ENCODE results near the gene RUFY2. TPM values are rescaled to one million over a fixed set of nuclear protein-coding genes. Genes with fewer than 3 reads are reported as not detected.

The RUFY2 gene
- total RNA-seq, 1 experiment from 2014 or later: 30.5 TPM

GRCh38 chr10:68397005-68397404 lies 10.1 kb downstream of the RUFY2 start:
- Histone ChIP-seq H3F3A (ENCODE audit: insufficient read depth, low read depth) (no peaks in the 10 kb centered on the region), H3K27me3 (ENCODE audit: insufficient read depth, low read depth) (no peaks in the 10 kb centered on the region), H2AFZ (no peak overlapping the region), H3K4me1 (replicated peaks; ENCODE audit: insufficient read depth) (no peaks in the 10 kb centered on the region), H3K4me3 (no peak overlapping the region), H3K9me3 (ENCODE audit: insufficient read depth, low read depth) (no peaks in the 10 kb centered on the region), H4K20me1 (ENCODE audit: insufficient read depth) (no peaks in the 10 kb centered on the region), H3K4me2 (no peak overlapping the region), H3K9me2 (ENCODE audit: insufficient read depth) (no peaks in the 10 kb centered on the region), H3K79me2 (ENCODE audit: low read depth) (peaks cover 5% of the 10 kb centered on the region; the same call in 1 of the 2 replicates), H3K36me3 (ENCODE audit: low read depth) (peaks cover 25% of the 10 kb centered on the region), H3K27ac (no peak overlapping the region)
- TF ChIP-seq EZH2 (IDR thresholded peaks at IDR 0.05; ENCODE audit: low read depth): no peak
- TF ChIP-seq, protein P1, sequence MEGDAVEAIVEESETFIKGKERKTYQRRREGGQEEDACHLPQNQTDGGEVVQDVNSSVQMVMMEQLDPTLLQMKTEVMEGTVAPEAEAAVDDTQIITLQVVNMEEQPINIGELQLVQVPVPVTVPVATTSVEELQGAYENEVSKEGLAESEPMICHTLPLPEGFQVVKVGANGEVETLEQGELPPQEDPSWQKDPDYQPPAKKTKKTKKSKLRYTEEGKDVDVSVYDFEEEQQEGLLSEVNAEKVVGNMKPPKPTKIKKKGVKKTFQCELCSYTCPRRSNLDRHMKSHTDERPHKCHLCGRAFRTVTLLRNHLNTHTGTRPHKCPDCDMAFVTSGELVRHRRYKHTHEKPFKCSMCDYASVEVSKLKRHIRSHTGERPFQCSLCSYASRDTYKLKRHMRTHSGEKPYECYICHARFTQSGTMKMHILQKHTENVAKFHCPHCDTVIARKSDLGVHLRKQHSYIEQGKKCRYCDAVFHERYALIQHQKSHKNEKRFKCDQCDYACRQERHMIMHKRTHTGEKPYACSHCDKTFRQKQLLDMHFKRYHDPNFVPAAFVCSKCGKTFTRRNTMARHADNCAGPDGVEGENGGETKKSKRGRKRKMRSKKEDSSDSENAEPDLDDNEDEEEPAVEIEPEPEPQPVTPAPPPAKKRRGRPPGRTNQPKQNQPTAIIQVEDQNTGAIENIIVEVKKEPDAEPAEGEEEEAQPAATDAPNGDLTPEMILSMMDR (conservative IDR thresholded peaks at IDR 0.05): no peak
- CTCF ChIA-PET: no interaction called here
- intact Hi-C loops (cut with micrococcal nuclease; ENCODE audit: unreplicated experiment): no loop called here
- no peak for DNase-seq
- no TSS peak for BruUV-seq (replicated peaks)
- POLR2A ChIA-PET (ENCODE audit: unreplicated experiment): no interaction called here

DNA sequence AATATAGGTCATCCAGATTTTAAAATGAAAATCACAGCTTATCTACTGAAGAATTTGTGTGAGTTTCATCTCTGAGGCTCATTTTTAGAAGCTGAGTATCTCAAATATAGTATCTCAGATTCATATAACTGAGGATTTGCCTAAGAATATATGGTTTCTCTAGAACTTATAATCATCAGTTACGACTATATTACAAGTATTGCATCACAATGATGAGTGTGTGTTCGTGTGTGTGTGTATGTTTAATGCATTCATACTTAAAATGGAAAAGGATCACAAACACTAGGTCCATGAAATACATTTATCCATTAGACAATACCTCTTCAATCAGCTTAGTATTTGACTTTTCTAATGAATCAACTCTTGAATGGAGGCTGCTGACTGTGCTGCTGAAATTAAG lies 21.3 kb downstream of the RUFY2 start:
- Histone ChIP-seq H3K27me3 (ENCODE audit: insufficient read depth, low read depth) (no peaks in the 10 kb centered on the region), H3K9me3 (ENCODE audit: insufficient read depth, low read depth) (no peaks in the 10 kb centered on the region), H3K9me2 (ENCODE audit: insufficient read depth) (no peaks in the 10 kb centered on the region), H3K4me2 (no peak overlapping the region), H3K79me2 (ENCODE audit: low read depth) (no peaks in the 10 kb centered on the region), H4K20me1 (ENCODE audit: insufficient read depth) (no peaks in the 10 kb centered on the region), H2AFZ (no peak overlapping the region), H3K4me1 (replicated peaks; ENCODE audit: insufficient read depth) (no peaks in the 10 kb centered on the region), H3K4me3 (no peak overlapping the region), H3K36me3 (ENCODE audit: low read depth) (peaks cover 15% of the 10 kb centered on the region; the same call in 1 of the 2 replicates), H3F3A (ENCODE audit: insufficient read depth, low read depth) (peaks cover 8% of the 10 kb centered on the region; the same call in 1 of the 2 replicates), H3K27ac (no peak overlapping the region)
- ChIA-PET CTCF (no interaction called here), POLR2A (ENCODE audit: unreplicated experiment) (interaction anchor here (0.6 to 0.7 kb wide), 2 partner anchors 73 to 585 kb away, joined by 4 to 5 read pairs; no protein-coding TSS in a partner anchor)
- intact Hi-C loops (cut with micrococcal nuclease; ENCODE audit: unreplicated experiment): no loop called here
- BruUV-seq (replicated peaks): no TSS peak
- TF ChIP-seq EZH2 (IDR thresholded peaks at IDR 0.05; ENCODE audit: low read depth): no peak
- TF ChIP-seq, protein P1 (conservative IDR thresholded peaks at IDR 0.05): no peak
- DNase-seq: no peak

DNA sequence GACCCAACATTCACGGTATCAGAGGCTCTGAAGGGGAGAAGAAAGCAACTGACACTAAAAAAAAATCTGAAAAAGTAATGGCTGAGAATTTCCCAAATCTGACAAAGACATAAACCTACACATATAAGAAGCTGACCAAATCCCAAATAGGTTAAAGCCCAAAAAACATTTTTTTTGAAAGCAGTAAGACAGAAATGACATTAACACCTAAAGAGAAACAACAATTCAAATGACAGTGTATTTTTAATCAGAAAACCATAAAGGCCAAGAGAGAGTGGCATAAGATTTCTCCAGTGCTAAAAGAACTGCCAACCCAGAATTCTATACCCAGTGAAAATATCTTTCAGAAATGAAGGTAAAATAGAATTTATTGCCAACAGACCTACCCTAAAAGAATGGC lies 35.5 kb downstream of the RUFY2 start:
- intact Hi-C loops (cut with micrococcal nuclease; ENCODE audit: unreplicated experiment): no loop called here
- Histone ChIP-seq H3K9me2 (ENCODE audit: insufficient read depth) (no peaks in the 10 kb centered on the region), H3K79me2 (ENCODE audit: low read depth) (no peaks in the 10 kb centered on the region), H3K9me3 (ENCODE audit: insufficient read depth, low read depth) (peaks cover 10% of the 10 kb centered on the region; the same call in 1 of the 2 replicates), H3K36me3 (ENCODE audit: low read depth) (peaks cover 20% of the 10 kb centered on the region; the same call in 1 of the 2 replicates), H2AFZ (no peak overlapping the region), H3K4me1 (replicated peaks; ENCODE audit: insufficient read depth) (no peaks in the 10 kb centered on the region), H3K27ac (no peak overlapping the region), H3K4me2 (no peak overlapping the region), H4K20me1 (ENCODE audit: insufficient read depth) (no peaks in the 10 kb centered on the region), H3F3A (ENCODE audit: insufficient read depth, low read depth) (no peaks in the 10 kb centered on the region; the same call in none of the 2 replicates), H3K4me3 (no peak overlapping the region), H3K27me3 (ENCODE audit: insufficient read depth, low read depth) (no peaks in the 10 kb centered on the region)
- no peak for DNase-seq
- BruUV-seq (replicated peaks): no TSS peak
- ChIA-PET POLR2A (ENCODE audit: unreplicated experiment) (no interaction called here), CTCF (no interaction called here)
- TF ChIP-seq, protein P1 (conservative IDR thresholded peaks at IDR 0.05): no peak
- no peak for TF ChIP-seq EZH2 (IDR thresholded peaks at IDR 0.05; ENCODE audit: low read depth)

Data from PC-9 (cell line).